DMS153 treated with DMSO at 0.1 percent for 48 hours (cell line): ENCODE results near the gene VTI1A.
"Not testable (repeated sequence)": the region's sequence is repeated elsewhere in the genome, so short reads cannot be mapped to it uniquely, and the experiment has no call there.

Experiments used
- DNase-seq: peaks from one replicate; lab custom pipeline; 2025; ENCODE audit not compliant: unreplicated experiment; lab: John Stamatoyannopoulos, UW

VTI1A gene

DNA sequence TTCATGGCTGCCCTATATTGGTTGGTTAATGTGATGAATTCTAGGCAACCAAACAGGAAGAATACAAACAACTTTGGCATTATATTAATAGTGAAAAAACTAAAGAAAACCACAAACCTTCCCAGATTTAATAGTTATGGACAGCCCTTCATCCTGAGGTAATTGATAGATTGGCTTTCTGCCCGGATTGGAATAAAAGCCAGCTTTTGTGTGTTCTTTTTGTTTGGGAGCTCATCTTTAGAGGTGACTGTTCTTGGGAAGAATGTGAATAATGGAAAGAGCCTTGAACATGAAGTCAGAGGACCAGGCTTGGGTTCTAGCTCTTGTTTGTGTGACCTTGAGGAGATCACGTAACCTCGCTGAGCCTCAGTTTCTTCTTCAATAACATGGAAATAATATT lies 92.3 kb downstream of the VTI1A start:
- no peak for DNase-seq

GRCh38 chr10:112542823-112543222 lies 95.8 kb downstream of the VTI1A start:
- not testable (repeated sequence) for DNase-seq

- DNase-seq, result no peak
Observed at GRCh38 chr10:112546474-112546873, 99.5 kb downstream of the VTI1A start.

DNA sequence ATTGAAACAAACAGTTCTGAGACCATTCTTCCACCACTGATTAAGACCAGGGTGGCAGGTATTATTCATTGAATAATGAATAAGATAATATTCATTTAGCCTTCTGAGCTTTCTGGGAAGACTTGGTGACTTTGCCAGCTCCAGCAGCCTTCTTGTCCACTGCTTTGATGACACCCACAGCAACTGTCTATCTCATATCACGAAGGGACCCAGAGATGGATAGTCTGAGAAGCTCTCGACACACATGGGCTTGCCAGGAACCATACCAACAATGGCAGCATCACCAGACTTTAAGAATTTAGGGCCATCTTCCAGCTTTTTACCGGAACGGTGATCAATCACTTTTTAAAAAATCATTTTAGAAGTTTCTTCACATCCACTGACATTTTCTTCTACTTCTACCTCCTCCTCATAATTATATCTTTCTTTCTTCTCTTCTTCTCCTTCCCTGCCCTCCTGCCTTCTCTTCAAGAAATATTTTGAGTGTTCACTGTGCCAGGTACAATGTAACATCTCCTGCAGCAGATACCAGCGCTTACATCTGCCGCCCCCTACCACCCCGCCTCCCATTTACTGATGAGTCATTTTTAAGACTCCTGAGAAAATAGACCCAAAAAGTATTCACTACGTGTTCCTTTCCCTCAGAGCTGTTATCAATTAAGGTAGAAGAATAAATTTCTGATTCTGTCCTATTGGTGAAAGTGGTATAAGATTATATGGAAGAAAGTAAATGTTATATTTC lies 101.7 kb downstream of the VTI1A start:
- DNase-seq, result no peak

GRCh38 chr10:112552593-112553110 lies 105.6 kb downstream of the VTI1A start:
- DNase-seq, result no peak

DNA sequence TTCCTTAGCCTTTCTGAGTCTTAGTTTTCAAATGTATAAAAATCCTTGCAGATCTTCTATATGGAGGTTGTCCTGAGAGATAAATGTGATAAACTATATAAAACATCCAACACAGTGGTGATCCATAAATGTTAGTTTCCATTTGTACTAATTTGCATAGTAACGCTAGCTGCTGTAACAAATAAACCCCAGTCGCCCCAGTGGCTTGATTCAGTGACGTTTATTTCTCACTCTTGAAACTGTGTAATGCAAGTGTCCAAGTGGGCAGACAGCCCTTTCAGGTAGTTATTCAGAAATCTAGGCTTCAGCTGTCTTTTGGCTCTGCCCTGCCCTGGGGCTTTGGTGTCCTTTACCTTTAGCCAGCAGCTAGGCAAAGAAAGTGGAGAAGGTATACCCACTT lies 106.3 kb downstream of the VTI1A start:
- no peak for DNase-seq

DNA sequence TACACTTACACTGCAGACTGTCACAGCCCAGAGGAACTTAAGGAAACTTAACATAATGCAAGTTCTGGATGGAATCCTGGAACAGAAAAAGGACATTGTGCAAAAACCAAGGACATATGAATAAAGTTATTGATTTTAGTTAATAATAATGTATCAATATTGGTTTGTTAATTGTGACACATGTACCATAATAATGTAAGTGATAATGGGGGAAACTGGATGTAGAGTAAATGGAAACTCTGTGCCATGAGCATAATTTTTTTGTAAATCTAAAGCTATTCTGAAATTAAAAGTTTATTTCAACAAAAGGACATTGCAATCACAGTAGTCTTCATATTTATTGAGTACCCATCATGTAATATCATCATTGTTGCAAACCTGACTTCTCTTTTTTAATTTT lies 107.2 kb downstream of the VTI1A start:
- no peak for DNase-seq

- DNase-seq, result no peak
Observed at GRCh38 chr10:112557197-112557596, 110.2 kb downstream of the VTI1A start.

DNA sequence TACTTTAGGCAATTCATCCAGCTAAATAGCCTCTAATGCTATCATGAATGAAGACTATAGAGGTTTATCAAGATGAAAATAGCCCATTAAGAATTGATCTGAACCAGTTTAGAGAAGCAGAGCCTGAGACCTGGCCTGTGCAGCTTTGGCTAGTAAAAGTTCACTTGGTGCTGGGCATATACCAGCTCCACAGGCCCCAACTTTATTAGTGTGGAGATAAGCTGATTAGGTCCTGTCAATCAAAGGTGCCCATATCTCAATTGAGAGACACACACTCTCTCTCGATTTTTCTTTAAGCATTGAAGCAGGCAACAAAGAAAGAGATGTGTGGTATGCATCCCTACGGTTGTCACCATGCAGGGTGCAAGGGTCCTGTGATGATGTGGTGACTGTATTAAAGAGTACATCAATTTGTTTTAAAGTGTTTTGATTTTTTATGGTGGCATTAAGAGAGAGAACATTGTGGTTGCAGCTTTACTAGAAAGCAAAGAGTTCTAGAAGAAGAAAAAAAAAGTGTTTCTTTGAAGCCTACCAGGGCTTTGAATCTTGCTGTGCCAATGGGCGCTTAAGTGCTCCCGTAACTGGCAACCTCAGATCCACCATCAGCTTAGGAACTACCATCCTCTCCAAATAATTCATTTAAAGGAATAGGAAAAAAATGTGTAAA lies 111.6 kb downstream of the VTI1A start:
- no peak for DNase-seq

GRCh38 chr10:112559349-112559748 lies 112.3 kb downstream of the VTI1A start:
- DNase-seq, result no peak

GRCh38 chr10:112562122-112562521 lies 115.1 kb downstream of the VTI1A start:
- DNase-seq, result no peak

DNA sequence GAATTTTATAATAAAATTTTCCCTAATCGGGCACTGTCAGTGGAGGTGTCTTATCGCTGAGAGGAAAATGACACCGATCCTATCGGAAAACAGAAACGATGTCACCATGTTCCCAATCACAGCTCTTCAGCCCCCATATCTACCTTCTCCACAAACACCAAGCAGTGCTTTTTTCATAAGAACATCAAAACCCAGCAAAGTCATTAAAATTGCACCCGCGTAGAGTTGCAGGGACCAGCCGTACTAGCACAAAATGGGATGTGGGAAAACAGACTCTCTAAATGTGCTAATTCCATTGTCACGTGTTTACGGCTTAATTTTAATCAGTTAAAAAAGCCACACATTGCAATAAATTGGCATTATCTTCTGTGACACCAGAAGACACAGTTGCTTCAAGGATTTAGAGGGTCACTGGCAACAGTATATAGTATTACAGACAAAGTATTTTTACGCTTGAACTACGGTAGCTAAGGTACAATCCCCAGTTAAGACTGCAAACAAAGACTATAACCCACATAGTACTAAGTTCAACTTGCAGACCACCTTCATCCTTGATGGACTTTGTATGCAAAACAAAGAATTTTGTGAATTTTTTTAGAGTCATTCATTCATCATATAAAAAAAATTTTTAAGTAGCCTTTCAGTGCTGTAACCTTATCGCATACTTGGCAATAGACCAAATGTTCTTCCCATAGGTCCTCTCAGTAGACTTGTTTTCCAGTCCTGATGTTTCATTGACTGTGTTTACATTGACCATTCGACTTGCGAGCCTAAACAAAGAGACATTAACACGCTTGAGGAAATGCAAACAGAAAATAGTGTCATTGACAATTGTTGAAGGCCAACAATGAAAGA lies 116.0 kb downstream of the VTI1A start:
- DNase-seq, result peak; percentile 87

DNA sequence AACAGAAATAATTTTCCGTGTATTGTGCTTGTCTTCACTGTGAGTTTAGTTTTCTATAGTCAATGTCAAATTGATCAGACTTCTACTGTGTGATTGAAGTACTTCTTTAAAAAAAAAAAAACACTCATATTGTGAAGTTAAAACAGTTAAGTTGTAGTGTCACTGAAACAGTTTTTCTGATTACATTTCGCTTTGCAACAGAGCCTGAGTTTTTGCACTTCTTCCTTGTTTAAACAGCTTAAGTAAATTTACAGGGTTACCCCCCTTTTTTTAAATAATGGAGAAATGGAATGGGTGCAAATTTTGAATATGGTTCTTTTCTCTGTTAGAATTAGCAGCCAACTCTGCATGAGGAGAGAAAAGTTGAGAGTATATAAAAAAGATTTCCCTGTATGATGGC lies 117.3 kb downstream of the VTI1A start:
- no peak for DNase-seq

GRCh38 chr10:112565434-112566053 lies 118.5 kb downstream of the VTI1A start:
- DNase-seq, result peak; percentile 75

DNA sequence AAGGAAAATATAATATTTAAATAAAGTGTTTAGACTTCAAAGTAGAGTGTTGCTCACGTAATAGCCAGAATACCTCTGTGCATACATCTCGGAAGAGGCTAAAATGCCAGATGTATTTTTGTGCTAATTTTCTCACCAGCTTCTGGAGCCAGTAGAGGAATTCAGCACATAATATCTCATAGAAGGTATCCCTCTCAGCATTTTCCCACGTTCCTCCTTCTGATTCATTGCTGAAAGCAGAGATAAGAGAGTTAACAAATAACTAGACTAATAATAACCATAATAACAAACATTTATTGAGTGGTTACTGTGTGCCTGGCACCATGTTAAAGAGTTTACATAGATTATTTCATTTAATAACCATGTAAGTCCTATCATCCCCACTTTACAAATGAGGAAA lies 123.6 kb downstream of the VTI1A start:
- DNase-seq, result no peak

GRCh38 chr10:112579578-112579977 lies 132.6 kb downstream of the VTI1A start:
- DNase-seq, result no peak

GRCh38 chr10:112580267-112580666 lies 133.3 kb downstream of the VTI1A start:
- no peak for DNase-seq

- DNase-seq, result no peak
Observed at GRCh38 chr10:112581921-112582320, 134.9 kb downstream of the VTI1A start.

DNA sequence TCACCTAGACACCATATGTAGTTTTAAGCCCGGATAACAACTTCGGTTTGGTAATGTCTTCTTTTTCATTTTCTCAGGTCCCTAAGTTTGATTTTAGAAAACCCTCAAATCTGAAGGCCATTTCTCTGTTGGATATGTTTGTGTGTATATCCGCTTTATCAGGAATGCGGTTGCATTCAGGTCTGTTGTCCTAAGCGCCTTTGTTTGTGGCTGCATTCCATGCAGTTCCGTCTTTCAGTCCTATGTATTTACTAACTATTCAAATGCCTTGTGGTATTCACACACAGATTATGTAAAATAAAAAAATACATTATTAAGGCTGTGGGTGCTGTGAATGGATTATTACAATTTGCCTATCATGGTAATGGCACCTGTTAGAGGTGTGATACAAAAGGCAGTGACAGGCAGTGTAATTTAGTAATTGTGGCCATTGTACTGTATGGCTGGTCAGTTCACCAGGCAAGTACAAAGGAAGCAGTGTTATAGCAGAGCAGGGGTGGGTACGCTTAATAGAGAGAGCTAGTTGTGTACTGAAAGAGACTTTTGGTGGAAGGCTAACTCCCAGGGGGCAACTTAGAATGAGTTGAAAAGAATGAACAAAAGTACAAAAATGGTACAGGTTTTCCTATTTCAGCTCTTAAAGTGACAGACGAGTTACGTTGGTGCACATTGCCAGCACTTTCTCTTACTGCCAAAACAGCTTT lies 136.4 kb downstream of the VTI1A start:
- DNase-seq, result no peak

- DNase-seq, result no peak
Observed at GRCh38 chr10:112584276-112584675, 137.3 kb downstream of the VTI1A start.

- peak; percentile 40 for DNase-seq
Observed at GRCh38 chr10:112585126-112585525, 138.1 kb downstream of the VTI1A start.
